HCT116 (cell line): ENCODE measurements around the gene DNAJB8. TPM values are rescaled to one million over a fixed set of nuclear protein-coding genes. Genes with fewer than 3 reads are reported as not detected.

ENCODE experiments used
- ATAC-seq: fragments of 200-7000 bp; cut with Tn5 transposase; 2 replicates; pipeline ENCODE4 v1.9.1; 2020; ENCODE audit warnings: mild to moderate bottlenecking, moderate library complexity
- BruUV-seq: library from RNA; stranded (reverse); fragments of 400-500 nt; replicated peaks from 2 replicates; lab custom pipeline; 2021; lab: Mats Ljungman, UMichigan
- CTCF ChIA-PET: fragments of 300-600 bp; sonication (Branson Sonifier 250); formaldehyde crosslinking; loops from one replicate; lab custom pipeline; 2021; ENCODE audit warnings: antibody characterized with exemption; lab: Charles Lee
- POLR2A ChIA-PET: fragments of 300-600, 350-600 bp; sonication (Branson Sonifier 250); formaldehyde crosslinking; loops from one replicate; lab custom pipeline; 2021; ENCODE audit warnings: antibody characterized with exemption; lab: Charles Lee
- RAD21 ChIA-PET, 2 experiments: fragments of 300-600 bp; sonication (Branson Sonifier 250); formaldehyde crosslinking; loops; one replicate each; lab custom pipeline; 2023; ENCODE audit warnings: low total read pairs in 2 of 2; ENCODE audit not compliant: uncharacterized antibody in 2 of 2, unreplicated experiment in 2 of 2, low non-redundant PET in 1 of 2; lab: Charles Lee
- DNase-seq: peaks from one replicate; pipeline ENCODE4 v3.0.0-alpha.2; 2010; ENCODE audit warnings: low read depth, low spot score
- H2AFZ ChIP-seq: fragments of 200-600 bp; shearing (Covaris generic), sonication (generic); 2 replicates; pipeline ENCODE4 v1.6.1; 2017; ENCODE audit warnings: low read depth, mixed run types, mixed read lengths, antibody characterized with exemption, low read length; ENCODE audit not compliant: poor library complexity, severe bottlenecking
- H3K27ac ChIP-seq: 2 replicates; pipeline ENCODE4 v1.5.1; 2012; ENCODE audit warnings: low read depth, low read length
- H3K27me3 ChIP-seq: fragments of 200-600 bp; sonication (generic); 2 replicates; pipeline ENCODE4 v1.6.1; 2016; ENCODE audit warnings: mixed run types, low read length, mixed read lengths; ENCODE audit not compliant: insufficient read depth
- H3K36me3 ChIP-seq, 2 experiments: fragments of 200-500 bp in 1 of 2; fragments of 200-600 bp in 1 of 2; sonication (Bioruptor generic) in 1 of 2; sonication (generic) in 1 of 2; 2 replicates each; pipeline versions ENCODE4 v1.5.1 to v1.6.1; 2014 to 2016; ENCODE audit warnings: low read length in 2 of 2, inconsistent platforms in 1 of 2, mixed read lengths in 1 of 2, mixed run types in 1 of 2; ENCODE audit not compliant: insufficient read depth in 2 of 2, control insufficient read depth in 1 of 2
- H3K4me1 ChIP-seq, 2 experiments: fragments of 200-600 bp in 1 of 2; sonication (generic) in 1 of 2; 2 replicates each; pipeline versions ENCODE4 v1.5.1 to v1.6.1; 2012 to 2017; ENCODE audit warnings: low read length in 2 of 2, inconsistent platforms in 1 of 2, mild to moderate bottlenecking in 1 of 2, mixed read lengths in 1 of 2, mixed run types in 1 of 2, moderate library complexity in 1 of 2; ENCODE audit not compliant: insufficient read depth in 2 of 2, control insufficient read depth in 1 of 2
- H3K4me2 ChIP-seq: fragments of 200-600 bp; sonication (generic); 2 replicates; pipeline ENCODE4 v1.6.1; 2017; ENCODE audit warnings: mixed run types, low read length, mixed read lengths
- H3K4me3 ChIP-seq, 2 experiments: fragments of 200-600 bp in 1 of 2; sonication (generic) in 1 of 2; replicated peaks in 1 of 2; 2 replicates each; pipeline ENCODE4 v1.5.1; 2011 to 2016; ENCODE audit warnings: low read length in 2 of 2, control low read depth in 1 of 2, low read depth in 1 of 2, mild to moderate bottlenecking in 1 of 2, mixed read lengths in 1 of 2, mixed run types in 1 of 2
- H3K79me2 ChIP-seq: fragments of 200-600 bp; sonication (generic); 2 replicates; pipeline ENCODE4 v1.6.1; 2017; ENCODE audit warnings: mild to moderate bottlenecking, mixed run types, low read length, moderate library complexity, mixed read lengths; ENCODE audit not compliant: insufficient read depth
- H3K9ac ChIP-seq: fragments of 200-600 bp; sonication (generic); 2 replicates; pipeline ENCODE4 v1.6.1; 2016; ENCODE audit warnings: low read length, mixed read lengths
- H3K9me2 ChIP-seq: fragments of 200-600 bp; sonication (generic), shearing (Covaris generic); 2 replicates; pipeline ENCODE4 v1.6.1; 2017; ENCODE audit warnings: mixed run types, mild to moderate bottlenecking, moderate library complexity; ENCODE audit not compliant: insufficient read depth
- H3K9me3 ChIP-seq, 2 experiments: fragments of 200-500 bp in 1 of 2; fragments of 200-600 bp in 1 of 2; sonication (Bioruptor generic) in 1 of 2; sonication (generic) in 1 of 2; 2 replicates each; pipeline ENCODE4 v1.6.1; 2014 to 2017; ENCODE audit warnings: low read length in 2 of 2, mixed read lengths in 2 of 2, inconsistent platforms in 1 of 2, low read depth in 1 of 2, mild to moderate bottlenecking in 1 of 2, mixed run types in 1 of 2, moderate library complexity in 1 of 2; ENCODE audit not compliant: control insufficient read depth in 1 of 2, insufficient read depth in 1 of 2
- H4K20me1 ChIP-seq: fragments of 200-600 bp; sonication (generic), shearing (Covaris generic); 2 replicates; pipeline ENCODE4 v1.6.1; 2017; ENCODE audit warnings: mixed run types, mild to moderate bottlenecking, moderate library complexity; ENCODE audit not compliant: insufficient read depth
- CBX3 ChIP-seq: IDR thresholded peaks from 2 replicates; pipeline ENCODE4 v1.6.1; 2012; ENCODE audit warnings: low read depth
- CEBPB ChIP-seq: IDR thresholded peaks from 2 replicates; pipeline ENCODE4 v1.6.1; 2012; ENCODE audit warnings: low read depth
- EZH2 ChIP-seq: fragments of 200-600 bp; sonication (generic); IDR thresholded peaks from 2 replicates; pipeline ENCODE4 v1.6.1; 2017; ENCODE audit warnings: antibody characterized with exemption, mixed run types
- EZH2phosphoT487 ChIP-seq: fragments of 200-600 bp; IDR thresholded peaks from 2 replicates; pipeline ENCODE4 v1.6.1; 2018; ENCODE audit warnings: antibody characterized with exemption, borderline replicate concordance
- SIN3A ChIP-seq: IDR thresholded peaks from 2 replicates; pipeline ENCODE4 v1.6.1; 2012; ENCODE audit warnings: low read depth
- SP1 ChIP-seq: IDR thresholded peaks from 2 replicates; pipeline ENCODE4 v1.6.1; 2012; ENCODE audit warnings: low read depth
- ZFX ChIP-seq: fragments of 450-650 bp; IDR thresholded peaks from 2 replicates; pipeline ENCODE4 v1.6.1; 2017
- ZNF274 ChIP-seq: fragments of 200-500 bp; sonication (Bioruptor generic); IDR thresholded peaks from 2 replicates; pipeline ENCODE4 v1.6.1; 2014; ENCODE audit warnings: mild to moderate bottlenecking, low read depth, low read length, inconsistent platforms
- intact Hi-C: fragments of 100-400 bp; cut with micrococcal nuclease; formaldehyde crosslinking; loops from 2 replicates; pipeline ENCODE4 v1.10.0; 2022
- total RNA-seq: library from RNA; stranded (reverse); gene quantifications from one replicate; pipeline ENCODE4 v1.2.1, GENCODE V29; 2021; ENCODE audit not compliant: unreplicated experiment
- TF ChIP-seq, protein P1 (sequence below): IDR thresholded peaks from 2 replicates; pipeline ENCODE4 v1.6.1; 2012
- TF ChIP-seq, protein P2 (sequence below): IDR thresholded peaks from 2 replicates; pipeline ENCODE4 v1.6.1; 2012
- TF ChIP-seq, protein P3 (sequence below), 3 experiments: fragments of 200-600 bp in 1 of 3; sonication (generic) in 1 of 3; IDR thresholded peaks in 2 of 3; conservative IDR thresholded peaks in 1 of 3; 2 replicates each; pipeline ENCODE4 v1.5.1; 2012 to 2017; ENCODE audit warnings: low read depth in 2 of 3, low read length in 2 of 3, antibody characterized with exemption in 1 of 3, borderline replicate concordance in 1 of 3, control low read depth in 1 of 3, mild to moderate bottlenecking in 1 of 3, mixed read lengths in 1 of 3, mixed run types in 1 of 3, moderate library complexity in 1 of 3; ENCODE audit not compliant: insufficient read depth in 1 of 3

DNAJB8 gene
- total RNA-seq, 1 experiment from 2014 or later: not detected

DNA sequence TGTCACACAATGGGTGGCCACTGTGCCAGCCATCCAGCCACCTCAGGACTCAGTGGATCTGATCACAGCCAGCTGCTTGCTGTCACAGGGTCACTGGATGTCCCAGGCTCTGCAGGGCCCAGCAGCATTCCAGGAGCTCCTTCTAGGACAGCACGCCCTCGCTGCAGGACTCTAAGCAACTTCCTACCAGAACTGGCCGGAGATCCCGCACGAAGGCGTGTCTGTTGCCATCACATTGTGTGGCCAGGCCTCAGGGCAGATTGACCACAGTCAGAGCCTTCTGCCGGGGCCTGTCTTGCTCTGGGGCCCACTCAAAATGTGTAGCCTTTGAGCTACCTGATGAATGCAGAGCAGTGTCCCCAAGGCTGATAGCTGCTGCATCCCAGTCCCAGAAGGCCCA is 24.6 kb downstream of the DNAJB8 start:
- H3K4me1 ChIP-seq: peaks cover 0 to 5% of the 10 kb centered on the region in 2 experiments; a peak in 1 of 4 replicates
- CTCF ChIA-PET: no interaction called here
- H3K27me3 ChIP-seq: no peaks in the 10 kb centered on the region
- H3K9me3 ChIP-seq: no peaks in the 10 kb centered on the region; a peak in 1 of 4 replicates
- no peaks in the 10 kb centered on the region for H3K36me3 ChIP-seq
- DNase-seq (no peak), ATAC-seq (no peak)
- no peak overlapping the region for H3K4me3 ChIP-seq
- BruUV-seq: no TSS peak
- POLR2A ChIA-PET: no interaction called here
- H3K9me2 ChIP-seq: no peaks in the 10 kb centered on the region
- TF ChIP-seq ZNF274 (no peak), SIN3A (no peak), ZFX (no peak), CEBPB (no peak)
- TF ChIP-seq, protein P1, sequence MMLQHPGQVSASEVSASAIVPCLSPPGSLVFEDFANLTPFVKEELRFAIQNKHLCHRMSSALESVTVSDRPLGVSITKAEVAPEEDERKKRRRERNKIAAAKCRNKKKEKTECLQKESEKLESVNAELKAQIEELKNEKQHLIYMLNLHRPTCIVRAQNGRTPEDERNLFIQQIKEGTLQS: no peak
- TF ChIP-seq, protein P2, sequence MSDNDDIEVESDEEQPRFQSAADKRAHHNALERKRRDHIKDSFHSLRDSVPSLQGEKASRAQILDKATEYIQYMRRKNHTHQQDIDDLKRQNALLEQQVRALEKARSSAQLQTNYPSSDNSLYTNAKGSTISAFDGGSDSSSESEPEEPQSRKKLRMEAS: no peak
- no peaks in the 10 kb centered on the region for H3K79me2 ChIP-seq
- H3K27ac ChIP-seq: no peak overlapping the region
- RAD21 ChIA-PET: no interaction called here
- H3K4me2 ChIP-seq: no peak overlapping the region
- no peaks in the 10 kb centered on the region for H4K20me1 ChIP-seq
- no peak overlapping the region for H3K9ac ChIP-seq
- H2AFZ ChIP-seq: no peak overlapping the region
- intact Hi-C loops: no loop called here

DNA sequence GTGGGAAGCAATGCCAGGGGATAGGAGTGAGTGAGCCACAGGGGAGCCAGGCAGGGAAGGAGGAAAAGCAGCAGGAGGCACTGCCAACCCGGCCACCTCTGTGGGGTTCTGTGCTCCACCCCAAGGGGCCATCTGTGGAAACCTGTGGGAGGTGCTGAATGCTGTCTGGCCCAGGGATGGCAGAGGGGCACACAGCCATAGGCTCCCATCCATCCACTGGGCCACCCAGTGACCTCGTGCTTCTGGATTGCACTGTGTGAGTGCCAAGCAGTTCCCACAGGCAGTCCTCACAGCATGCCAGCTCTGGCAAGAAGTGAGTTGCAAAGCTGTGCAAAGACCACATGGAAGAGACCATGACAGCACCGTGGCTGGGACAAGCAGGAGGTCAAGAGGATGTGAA is 27.5 kb downstream of the DNAJB8 start:
- Histone ChIP-seq H3K4me2 (no peak overlapping the region), H4K20me1 (no peaks in the 10 kb centered on the region), H2AFZ (no peak overlapping the region), H3K9me3 (no peaks in the 10 kb centered on the region), H3K9ac (no peak overlapping the region), H3K4me1 (peaks cover 8 to 20% of the 10 kb centered on the region in 2 experiments; a peak in 2 of 4 replicates), H3K4me3 (no peak overlapping the region), H3K9me2 (no peaks in the 10 kb centered on the region), H3K36me3 (no peaks in the 10 kb centered on the region), H3K27ac (no peak overlapping the region), H3K27me3 (no peaks in the 10 kb centered on the region), H3K79me2 (no peaks in the 10 kb centered on the region)
- intact Hi-C loops: no loop called here
- DNase-seq (no peak), ATAC-seq (no peak)
- TF ChIP-seq CBX3 (no peak), EZH2 (no peak), SP1 (no peak), EZH2phosphoT487 (no peak)
- TF ChIP-seq, protein P3, sequence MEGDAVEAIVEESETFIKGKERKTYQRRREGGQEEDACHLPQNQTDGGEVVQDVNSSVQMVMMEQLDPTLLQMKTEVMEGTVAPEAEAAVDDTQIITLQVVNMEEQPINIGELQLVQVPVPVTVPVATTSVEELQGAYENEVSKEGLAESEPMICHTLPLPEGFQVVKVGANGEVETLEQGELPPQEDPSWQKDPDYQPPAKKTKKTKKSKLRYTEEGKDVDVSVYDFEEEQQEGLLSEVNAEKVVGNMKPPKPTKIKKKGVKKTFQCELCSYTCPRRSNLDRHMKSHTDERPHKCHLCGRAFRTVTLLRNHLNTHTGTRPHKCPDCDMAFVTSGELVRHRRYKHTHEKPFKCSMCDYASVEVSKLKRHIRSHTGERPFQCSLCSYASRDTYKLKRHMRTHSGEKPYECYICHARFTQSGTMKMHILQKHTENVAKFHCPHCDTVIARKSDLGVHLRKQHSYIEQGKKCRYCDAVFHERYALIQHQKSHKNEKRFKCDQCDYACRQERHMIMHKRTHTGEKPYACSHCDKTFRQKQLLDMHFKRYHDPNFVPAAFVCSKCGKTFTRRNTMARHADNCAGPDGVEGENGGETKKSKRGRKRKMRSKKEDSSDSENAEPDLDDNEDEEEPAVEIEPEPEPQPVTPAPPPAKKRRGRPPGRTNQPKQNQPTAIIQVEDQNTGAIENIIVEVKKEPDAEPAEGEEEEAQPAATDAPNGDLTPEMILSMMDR (IDR thresholded peaks at IDR 0.05 in 2 of 3, conservative IDR thresholded peaks at IDR 0.05 in 1 of 3; ENCODE audit: borderline replicate concordance in 1 of 3, insufficient read depth in 1 of 3, low read depth in 2 of 3, low read length in 2 of 3): no peak
- TF ChIP-seq, protein P1: no peak
- TF ChIP-seq, protein P2: no peak
- CTCF ChIA-PET: no interaction called here
- no TSS peak for BruUV-seq
- RAD21 ChIA-PET: no interaction called here
- POLR2A ChIA-PET: no interaction called here
